DOHH2 (cell line): ENCODE measurements around the gene ABLIM2.

Source experiments
- CTCF ChIP-seq: fragments of 200-600 bp; sonication (generic); IDR thresholded peaks from one replicate; pipeline ENCODE4 v1.5.1; 2014; ENCODE audit warnings: antibody characterized with exemption, mild to moderate bottlenecking, low read depth, low read length; ENCODE audit not compliant: poor library complexity, severe bottlenecking
- EZH2phosphoT487 ChIP-seq: fragments of 200-600 bp; sonication (generic); IDR thresholded peaks from 2 replicates; pipeline ENCODE4 v1.6.1; 2017; ENCODE audit warnings: borderline replicate concordance, mild to moderate bottlenecking, antibody characterized with exemption, low read length, moderate library complexity, mixed read lengths

DNA sequence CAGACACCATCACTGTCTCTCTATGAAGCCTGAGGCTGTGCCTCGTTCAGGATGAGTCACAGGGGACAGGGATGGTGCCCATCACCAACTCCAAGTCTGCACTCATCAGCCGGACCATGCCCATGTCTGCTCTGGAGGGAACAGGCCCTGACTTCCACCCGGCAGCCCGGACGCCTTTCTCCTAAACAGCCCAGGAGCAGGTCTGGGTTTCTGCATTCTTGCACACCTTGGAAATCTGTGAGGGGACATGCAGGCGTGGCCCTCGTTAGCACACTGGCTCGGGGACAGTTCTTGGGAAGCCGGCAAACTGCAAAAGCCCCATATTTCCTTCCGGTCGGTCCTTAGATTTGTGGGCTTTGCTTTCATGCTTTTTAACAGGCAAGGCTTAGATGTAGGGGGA is 151.0 kb downstream of the ABLIM2 start:
- TF ChIP-seq CTCF (no peak), EZH2phosphoT487 (no peak)
